Ascending aorta (tissue), 2 donors: ENCODE measurements around the gene NPAS4. TPM values are rescaled to one million over a fixed set of nuclear protein-coding genes. Genes with fewer than 3 reads are reported as not detected.

Source experiments
- DNase-seq, 2 donors: peaks; one replicate each; pipeline ENCODE4 v3.0.0-alpha.2; 2019; ENCODE audit warnings: low spot score in 2 of 2
- H3K27ac ChIP-seq, 2 donors: fragments of 200-600 bp; sonication (generic); one replicate each; pipeline ENCODE4 v1.5.1; 2016 to 2017; ENCODE audit warnings: mild to moderate bottlenecking in 1 of 2
- H3K27me3 ChIP-seq: fragments of 200-600 bp; sonication (generic); one replicate; pipeline ENCODE4 v1.5.1; 2017
- H3K36me3 ChIP-seq, 2 donors: fragments of 200-600 bp; sonication (generic); one replicate each; pipeline ENCODE4 v1.5.1; 2016
- H3K4me1 ChIP-seq, 2 donors: fragments of 200-600 bp; sonication (generic); one replicate each; pipeline ENCODE4 v1.5.1; 2016 to 2017; ENCODE audit warnings: mild to moderate bottlenecking in 1 of 2
- H3K4me3 ChIP-seq, 2 donors: fragments of 200-600 bp; sonication (generic); one replicate each; pipeline ENCODE4 v1.5.1; 2016 to 2017; ENCODE audit warnings: mild to moderate bottlenecking in 1 of 2
- H3K9me3 ChIP-seq, 2 donors: fragments of 200-600 bp; sonication (generic); one replicate each; pipeline ENCODE4 v1.5.1; 2016
- CTCF ChIP-seq, 3 experiments: fragments of 200-600 bp in 2 of 3; fragments of 450-650 bp in 1 of 3; sonication (generic) in 2 of 3; IDR thresholded peaks; one replicate each; pipeline ENCODE4 v1.5.1; 2016 to 2019; ENCODE audit warnings: antibody characterized with exemption in 3 of 3, mild to moderate bottlenecking in 1 of 3, moderate library complexity in 1 of 3
- intact Hi-C: fragments of 100-400 bp; cut with DNase I; formaldehyde crosslinking; loops from one replicate; pipeline ENCODE4 v1.15.1; 2023
- total RNA-seq: library from RNA; depleted of rRNA; stranded (reverse); fragments of >200 nt; gene quantifications from one replicate; pipeline ENCODE4 v1.1.0, GENCODE V29; 2016

The NPAS4 gene
- total RNA-seq, 1 donor from 2014 or later = 5.0 TPM

GRCh38 chr11:66413167-66413566 is 7.7 kb upstream of the NPAS4 start:
- Histone ChIP-seq H3K36me3 (no peaks in the 10 kb centered on the region), H3K27ac (no peak overlapping the region), H3K9me3 (no peaks in the 10 kb centered on the region), H3K27me3 (no peaks in the 10 kb centered on the region), H3K4me3 (peak overlapping the region in 1 of 2 donors; percentile 67), H3K4me1 (peaks cover 11 to 31% of the 10 kb centered on the region in 2 donors)
- no peak for TF ChIP-seq CTCF (IDR thresholded peaks at IDR 0.05)
- intact Hi-C loops = no loop called here
- DNase-seq = no peak

- intact Hi-C loops = no loop called here
- no peak overlapping the region for H3K4me3 ChIP-seq
- no peak for DNase-seq
- no peak overlapping the region for H3K27ac ChIP-seq
- H3K36me3 ChIP-seq = no peaks in the 10 kb centered on the region
- no peak for TF ChIP-seq CTCF (IDR thresholded peaks at IDR 0.05)
- H3K4me1 ChIP-seq = peaks cover 16 to 37% of the 10 kb centered on the region in 2 donors
- H3K9me3 ChIP-seq = no peaks in the 10 kb centered on the region
- no peaks in the 10 kb centered on the region for H3K27me3 ChIP-seq
Observed at GRCh38 chr11:66414120-66414934, 6.5 kb upstream of the NPAS4 start.

GRCh38 chr11:66415423-66415822 is 5.4 kb upstream of the NPAS4 start:
- intact Hi-C loops = no loop called here
- no peak for TF ChIP-seq CTCF (IDR thresholded peaks at IDR 0.05)
- DNase-seq = no peak
- Histone ChIP-seq H3K9me3 (no peaks in the 10 kb centered on the region), H3K4me1 (peaks cover 20 to 37% of the 10 kb centered on the region in 2 donors), H3K27ac (no peak overlapping the region), H3K4me3 (no peak overlapping the region), H3K27me3 (no peaks in the 10 kb centered on the region), H3K36me3 (no peaks in the 10 kb centered on the region)

GRCh38 chr11:66417000-66417399 is 3.8 kb upstream of the NPAS4 start:
- DNase-seq = no peak
- TF ChIP-seq CTCF (IDR thresholded peaks at IDR 0.05) = no peak
- H3K9me3 ChIP-seq = no peaks in the 10 kb centered on the region
- H3K36me3 ChIP-seq = peaks cover 0 to 3% of the 10 kb centered on the region in 2 donors
- peaks cover 22 to 45% of the 10 kb centered on the region in 2 donors for H3K4me1 ChIP-seq
- no peaks in the 10 kb centered on the region for H3K27me3 ChIP-seq
- no peak overlapping the region for H3K4me3 ChIP-seq
- intact Hi-C loops = no loop called here
- peak overlapping the region in 1 of 2 donors; percentile 46 for H3K27ac ChIP-seq

GRCh38 chr11:66418168-66418985 is 2.5 kb upstream of the NPAS4 start:
- peak; percentile 81 to 97 for DNase-seq
- H3K4me1 ChIP-seq = peaks cover 22 to 42% of the 10 kb centered on the region in 2 donors
- peaks cover 12 to 15% of the 10 kb centered on the region in 2 donors for H3K36me3 ChIP-seq
- peak; percentile 59 to 73 (median 63) for TF ChIP-seq CTCF (IDR thresholded peaks at IDR 0.05)
- no peaks in the 10 kb centered on the region for H3K9me3 ChIP-seq
- H3K27ac ChIP-seq = peak overlapping the region in 1 of 2 donors; percentile 53
- intact Hi-C loops = loop anchor here (1.0 kb wide), 1 partner anchor 9 kb away; no protein-coding TSS in a partner anchor
- peak overlapping the region in 1 of 2 donors; percentile 19 for H3K4me3 ChIP-seq
- no peaks in the 10 kb centered on the region for H3K27me3 ChIP-seq
